DOHH2 (cell line): ENCODE data around the gene CYP11A1.

Source experiments
- EZH2phosphoT487 ChIP-seq: fragments of 200-600 bp; sonication (generic); IDR thresholded peaks from 2 replicates; pipeline ENCODE4 v1.6.1; 2017; ENCODE audit warnings: borderline replicate concordance, mild to moderate bottlenecking, antibody characterized with exemption, low read length, moderate library complexity, mixed read lengths
- TF ChIP-seq, protein P1 (sequence below): fragments of 200-600 bp; sonication (generic); IDR thresholded peaks from one replicate; pipeline ENCODE4 v1.5.1; 2014; ENCODE audit warnings: antibody characterized with exemption, mild to moderate bottlenecking, low read depth, low read length; ENCODE audit not compliant: poor library complexity, severe bottlenecking

DNA sequence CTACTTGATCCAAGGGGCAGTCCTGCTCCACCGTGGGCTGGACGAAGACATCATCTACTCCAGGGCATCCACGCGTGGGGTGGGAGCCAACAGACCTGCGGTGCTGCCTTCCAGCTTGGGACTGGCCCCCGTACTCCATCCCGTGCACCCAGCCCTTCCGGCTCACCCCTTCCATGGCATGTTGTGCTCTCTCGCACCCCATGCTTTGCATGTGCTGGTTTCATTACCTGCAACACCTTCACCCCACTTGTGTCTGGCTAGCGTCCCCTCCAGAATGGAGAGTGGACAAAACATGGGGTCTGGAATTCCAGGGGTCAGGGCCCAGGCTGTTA, 36.1 kb upstream of the CYP11A1 start:
- TF ChIP-seq, protein P1, sequence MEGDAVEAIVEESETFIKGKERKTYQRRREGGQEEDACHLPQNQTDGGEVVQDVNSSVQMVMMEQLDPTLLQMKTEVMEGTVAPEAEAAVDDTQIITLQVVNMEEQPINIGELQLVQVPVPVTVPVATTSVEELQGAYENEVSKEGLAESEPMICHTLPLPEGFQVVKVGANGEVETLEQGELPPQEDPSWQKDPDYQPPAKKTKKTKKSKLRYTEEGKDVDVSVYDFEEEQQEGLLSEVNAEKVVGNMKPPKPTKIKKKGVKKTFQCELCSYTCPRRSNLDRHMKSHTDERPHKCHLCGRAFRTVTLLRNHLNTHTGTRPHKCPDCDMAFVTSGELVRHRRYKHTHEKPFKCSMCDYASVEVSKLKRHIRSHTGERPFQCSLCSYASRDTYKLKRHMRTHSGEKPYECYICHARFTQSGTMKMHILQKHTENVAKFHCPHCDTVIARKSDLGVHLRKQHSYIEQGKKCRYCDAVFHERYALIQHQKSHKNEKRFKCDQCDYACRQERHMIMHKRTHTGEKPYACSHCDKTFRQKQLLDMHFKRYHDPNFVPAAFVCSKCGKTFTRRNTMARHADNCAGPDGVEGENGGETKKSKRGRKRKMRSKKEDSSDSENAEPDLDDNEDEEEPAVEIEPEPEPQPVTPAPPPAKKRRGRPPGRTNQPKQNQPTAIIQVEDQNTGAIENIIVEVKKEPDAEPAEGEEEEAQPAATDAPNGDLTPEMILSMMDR: no peak
- no peak for TF ChIP-seq EZH2phosphoT487
